HFFc6 (cell line): ENCODE data around the gene SYP. TPM values are rescaled to one million over a fixed set of nuclear protein-coding genes. Genes with fewer than 3 reads are reported as not detected.

Source experiments
- DNase-seq: peaks from one replicate; pipeline ENCODE4 v3.0.0-alpha.2; 2018
- H3K27ac Mint-ChIP-seq: 2 replicates; pipeline ENCODE4 v1.8.0; 2020; ENCODE audit warnings: mild to moderate bottlenecking, mixed read lengths
- H3K27me3 Mint-ChIP-seq: 2 replicates; pipeline ENCODE4 v1.8.0; 2021; ENCODE audit warnings: mild to moderate bottlenecking, moderate library complexity, mixed read lengths; ENCODE audit not compliant: insufficient read depth
- H3K36me3 Mint-ChIP-seq: 2 replicates; pipeline ENCODE4 v1.8.0; 2021; ENCODE audit warnings: low read depth, mixed read lengths
- H3K4me1 Mint-ChIP-seq: 2 replicates; pipeline ENCODE4 v1.8.0; 2020; ENCODE audit warnings: low read depth, mixed read lengths
- H3K4me3 Mint-ChIP-seq: 2 replicates; pipeline ENCODE4 v1.8.0; 2020; ENCODE audit warnings: mild to moderate bottlenecking, moderate library complexity, mixed read lengths
- H3K9me3 Mint-ChIP-seq: 2 replicates; pipeline ENCODE4 v1.8.0; 2020; ENCODE audit warnings: mild to moderate bottlenecking, mixed read lengths
- CTCF ChIP-seq: fragments of 200-600 bp; sonication (generic); IDR thresholded peaks from 2 replicates; pipeline ENCODE4 v1.5.0; 2021; ENCODE audit warnings: antibody characterized with exemption, mild to moderate bottlenecking
- total RNA-seq, 6 experiments: library from RNA; stranded (reverse); fragmentation: NEBNext Ultra II Directional; extraction: Animal tissue kit (Norgen Biotek cat#: 25700); gene quantifications; 2 replicates in 1 of 6; 3 replicates in 5 of 6; pipeline ENCODE4 v1.2.3, GENCODE V29; 2021

SYP gene
- total RNA-seq, 6 experiments from 2014 or later: 0.11 to 0.34 (median 0.24) TPM

GRCh38 chrX:49139713-49140112 is 60.3 kb downstream of the SYP start:
- Mint-ChIP-seq H3K27ac (no peak overlapping the region), H3K4me3 (no peak overlapping the region), H3K9me3 (peaks cover 15% of the 10 kb centered on the region), H3K4me1 (no peaks in the 10 kb centered on the region), H3K27me3 (peaks cover 3% of the 10 kb centered on the region; the same call in 1 of the 2 replicates), H3K36me3 (peaks cover 5% of the 10 kb centered on the region; the same call in 1 of the 2 replicates)
- no peak for TF ChIP-seq CTCF
- no peak for DNase-seq

Other genes starting within 250 kb of the SYP start
- gene OTUD5, start 242.6 kb downstream of the SYP start, total RNA-seq: 10 to 100 TPM; 47.6 to 55.0 (median 52.7) TPM
- gene KCND1, start 228.3 kb downstream of the SYP start, total RNA-seq: 1 to 10 TPM; 3.0 to 6.2 (median 5.4) TPM
- 10 to 100 TPM; 23.2 to 32.1 (median 27.5) TPM for gene GRIPAP1, start 197.9 kb downstream of the SYP start, total RNA-seq
- 10 to 100 TPM; 76.6 to 89.1 (median 83.9) TPM for gene TFE3, start 156.8 kb downstream of the SYP start, total RNA-seq
- under 1 TPM in 4 of 6 experiments, not detected in 2; 0.05 to 0.62 (median 0.24) TPM for gene CCDC120, start 141.2 kb downstream of the SYP start, total RNA-seq
- 100 to 1,000 TPM in 1 of 6 experiments, 10 to 100 TPM in 5; 68.0 to 100 (median 76.7) TPM for gene PRAF2, start 126.2 kb downstream of the SYP start, total RNA-seq
- gene WDR45, start 120.3 kb downstream of the SYP start, total RNA-seq: 10 to 100 TPM; 37.4 to 46.6 (median 41.0) TPM
- 10 to 100 TPM; 20.6 to 27.0 (median 23.7) TPM for gene GPKOW, start 76.5 kb downstream of the SYP start, total RNA-seq
- gene MAGIX, start 37.4 kb downstream of the SYP start, total RNA-seq: 1 to 10 TPM in 5 of 6 experiments, under 1 TPM in 1; 0.94 to 1.9 (median 1.1) TPM
- 100 to 1,000 TPM; 163 to 214 (median 178) TPM for gene PLP2, start 28.3 kb downstream of the SYP start, total RNA-seq
- gene PRICKLE3, start 13.8 kb downstream of the SYP start, total RNA-seq: 10 to 100 TPM in 3 of 6 experiments, 1 to 10 TPM in 3; 8.0 to 10.7 (median 9.7) TPM
- not detected for gene CACNA1F, start 33.1 kb upstream of the SYP start, total RNA-seq
- 10 to 100 TPM; 12.9 to 16.3 (median 15.1) TPM for gene CCDC22, start 35.3 kb upstream of the SYP start, total RNA-seq
- under 1 TPM in 3 of 6 experiments, not detected in 3; 0.09 to 0.16 (median 0.14) TPM for gene FOXP3, start 64.5 kb upstream of the SYP start, total RNA-seq
- gene PPP1R3F, start 69.6 kb upstream of the SYP start, total RNA-seq: 1 to 10 TPM; 2.4 to 4.5 (median 4.1) TPM
- not detected for gene GAGE10, start 103.5 kb upstream of the SYP start, total RNA-seq
- gene GAGE12J, start 121.8 kb upstream of the SYP start, total RNA-seq: not detected
- not detected for gene GAGE13, start 131.4 kb upstream of the SYP start, total RNA-seq